Measurements from ENCODE around the gene NUP58.

DNA sequence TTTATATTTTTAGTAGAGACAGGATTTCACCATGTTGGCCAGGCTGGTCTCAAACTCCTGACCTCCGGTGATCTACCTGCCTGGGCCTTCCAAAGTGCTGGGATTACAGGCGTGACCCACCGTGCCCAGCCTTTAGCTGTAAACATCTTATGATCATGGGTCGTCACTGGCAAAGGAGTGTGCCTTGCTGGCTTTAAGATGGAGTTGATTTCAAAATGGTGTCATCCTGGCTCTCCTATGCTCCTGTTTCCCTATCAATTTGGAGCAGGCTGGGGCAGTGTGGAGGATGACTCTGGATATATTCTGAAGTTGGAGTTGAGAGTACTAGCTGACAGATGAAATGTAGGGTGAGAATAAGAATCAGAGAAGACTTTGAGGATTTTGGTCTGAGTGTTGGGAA, 51.9 kb downstream of the NUP58 start:
- no peak for TF ChIP-seq POLR2A (IDR thresholded peaks at IDR 0.05)
- TF ChIP-seq, protein P1, sequence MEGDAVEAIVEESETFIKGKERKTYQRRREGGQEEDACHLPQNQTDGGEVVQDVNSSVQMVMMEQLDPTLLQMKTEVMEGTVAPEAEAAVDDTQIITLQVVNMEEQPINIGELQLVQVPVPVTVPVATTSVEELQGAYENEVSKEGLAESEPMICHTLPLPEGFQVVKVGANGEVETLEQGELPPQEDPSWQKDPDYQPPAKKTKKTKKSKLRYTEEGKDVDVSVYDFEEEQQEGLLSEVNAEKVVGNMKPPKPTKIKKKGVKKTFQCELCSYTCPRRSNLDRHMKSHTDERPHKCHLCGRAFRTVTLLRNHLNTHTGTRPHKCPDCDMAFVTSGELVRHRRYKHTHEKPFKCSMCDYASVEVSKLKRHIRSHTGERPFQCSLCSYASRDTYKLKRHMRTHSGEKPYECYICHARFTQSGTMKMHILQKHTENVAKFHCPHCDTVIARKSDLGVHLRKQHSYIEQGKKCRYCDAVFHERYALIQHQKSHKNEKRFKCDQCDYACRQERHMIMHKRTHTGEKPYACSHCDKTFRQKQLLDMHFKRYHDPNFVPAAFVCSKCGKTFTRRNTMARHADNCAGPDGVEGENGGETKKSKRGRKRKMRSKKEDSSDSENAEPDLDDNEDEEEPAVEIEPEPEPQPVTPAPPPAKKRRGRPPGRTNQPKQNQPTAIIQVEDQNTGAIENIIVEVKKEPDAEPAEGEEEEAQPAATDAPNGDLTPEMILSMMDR (IDR thresholded peaks at IDR 0.05) = no peak

Data from breast epithelium (tissue), 3 donors.